Measurements from ENCODE around the gene RPH3AL. TPM values are rescaled to one million over a fixed set of nuclear protein-coding genes. Genes with fewer than 3 reads are reported as not detected.
"Not testable (repeated sequence)": the region's sequence is repeated elsewhere in the genome, so short reads cannot be mapped to it uniquely, and the experiment has no call there.

The RPH3AL gene
- total RNA-seq, 1 donor from 2014 or later = 6.0 TPM

DNA sequence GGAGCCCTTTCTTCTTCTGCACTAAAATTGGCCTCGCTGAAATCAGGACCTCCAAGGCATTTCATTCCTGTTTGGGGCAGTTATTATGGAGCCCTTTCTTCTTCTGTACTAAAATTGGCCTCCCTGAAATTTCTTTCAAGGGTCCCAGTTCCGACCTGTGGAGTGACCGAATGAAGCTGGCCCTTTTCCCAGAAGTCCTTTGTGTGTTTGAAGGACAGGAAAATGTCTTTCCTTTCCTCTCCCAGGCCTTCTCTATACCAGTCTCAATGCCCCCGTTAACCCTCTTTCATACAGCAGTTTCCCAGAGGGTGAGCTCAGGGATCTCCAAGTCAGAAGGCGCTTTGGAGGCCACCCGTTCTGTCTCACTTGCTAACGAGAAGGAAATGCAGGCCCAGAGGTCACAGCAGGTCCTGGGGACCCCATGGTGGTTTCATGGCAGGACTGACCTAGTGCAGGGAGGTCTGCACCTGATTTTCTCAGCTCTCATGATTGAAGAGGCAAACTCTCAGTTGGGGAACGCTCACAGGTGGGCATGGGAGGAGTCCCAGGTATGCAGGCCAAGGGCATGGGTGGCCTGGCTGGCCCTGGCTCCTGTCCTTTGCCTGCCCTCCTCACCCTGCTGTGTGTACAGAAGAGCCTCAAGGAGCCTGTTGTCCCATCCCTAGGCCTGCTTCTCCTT lies 134.0 kb downstream of the RPH3AL start:
- Mint-ChIP-seq H3K9me3 (no peaks in the 10 kb centered on the region), H3K27me3 (no peaks in the 10 kb centered on the region), H3K27ac (no peak overlapping the region), H3K4me3 (no peak overlapping the region), H3K36me3 (ENCODE audit: low read depth) (no peaks in the 10 kb centered on the region), H3K4me1 (peaks cover 8% of the 10 kb centered on the region)
- TF ChIP-seq, protein P1, sequence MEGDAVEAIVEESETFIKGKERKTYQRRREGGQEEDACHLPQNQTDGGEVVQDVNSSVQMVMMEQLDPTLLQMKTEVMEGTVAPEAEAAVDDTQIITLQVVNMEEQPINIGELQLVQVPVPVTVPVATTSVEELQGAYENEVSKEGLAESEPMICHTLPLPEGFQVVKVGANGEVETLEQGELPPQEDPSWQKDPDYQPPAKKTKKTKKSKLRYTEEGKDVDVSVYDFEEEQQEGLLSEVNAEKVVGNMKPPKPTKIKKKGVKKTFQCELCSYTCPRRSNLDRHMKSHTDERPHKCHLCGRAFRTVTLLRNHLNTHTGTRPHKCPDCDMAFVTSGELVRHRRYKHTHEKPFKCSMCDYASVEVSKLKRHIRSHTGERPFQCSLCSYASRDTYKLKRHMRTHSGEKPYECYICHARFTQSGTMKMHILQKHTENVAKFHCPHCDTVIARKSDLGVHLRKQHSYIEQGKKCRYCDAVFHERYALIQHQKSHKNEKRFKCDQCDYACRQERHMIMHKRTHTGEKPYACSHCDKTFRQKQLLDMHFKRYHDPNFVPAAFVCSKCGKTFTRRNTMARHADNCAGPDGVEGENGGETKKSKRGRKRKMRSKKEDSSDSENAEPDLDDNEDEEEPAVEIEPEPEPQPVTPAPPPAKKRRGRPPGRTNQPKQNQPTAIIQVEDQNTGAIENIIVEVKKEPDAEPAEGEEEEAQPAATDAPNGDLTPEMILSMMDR (IDR thresholded peaks at IDR 0.05) = no peak
- DNase-seq (no peak), ATAC-seq (ENCODE audit: low read depth) (no peak)
- ChIA-PET CTCF (no interaction called here), POLR2A (no interaction called here)
- intact Hi-C loops (cut with micrococcal nuclease) = loop anchor here (10.0 kb wide), 2 partner anchors 566 to 776 kb away; partner anchors contain the start of genes GLOD4, MRM3 and TIMM22

DNA sequence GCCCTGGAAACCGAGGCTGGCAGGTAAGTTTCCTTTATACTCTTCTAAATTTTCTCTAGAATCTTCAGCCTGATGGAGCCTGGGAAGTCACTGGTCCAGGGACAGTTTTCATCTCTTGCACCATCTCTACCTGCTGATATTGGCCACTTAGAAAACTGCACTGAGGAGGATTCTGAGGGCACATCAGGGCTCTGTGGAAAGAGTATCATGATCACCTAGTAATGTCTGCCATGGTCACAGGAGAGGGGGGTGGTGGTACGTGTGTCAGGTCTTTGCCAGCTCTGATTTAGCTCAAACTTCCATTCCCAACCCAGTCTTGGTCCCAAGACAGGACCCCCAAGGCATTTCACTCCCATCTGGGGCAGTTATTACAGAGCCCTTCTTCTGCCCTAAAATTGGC lies 136.0 kb downstream of the RPH3AL start:
- H3K36me3 Mint-ChIP-seq (ENCODE audit: low read depth) = peaks cover 6% of the 10 kb centered on the region
- H3K4me3 Mint-ChIP-seq = no peak overlapping the region
- H3K27me3 Mint-ChIP-seq = no peaks in the 10 kb centered on the region
- TF ChIP-seq, protein P1 (IDR thresholded peaks at IDR 0.05) = no peak
- no peaks in the 10 kb centered on the region for H3K9me3 Mint-ChIP-seq
- no peak for ATAC-seq (ENCODE audit: low read depth)
- peaks cover 8% of the 10 kb centered on the region for H3K4me1 Mint-ChIP-seq
- CTCF ChIA-PET = no interaction called here
- no peak for DNase-seq
- H3K27ac Mint-ChIP-seq = no peak overlapping the region
- intact Hi-C loops (cut with micrococcal nuclease) = loop anchor here (10.0 kb wide), 2 partner anchors 568 to 778 kb away; partner anchors contain the start of genes GLOD4, MRM3 and TIMM22
- POLR2A ChIA-PET = no interaction called here

DNA sequence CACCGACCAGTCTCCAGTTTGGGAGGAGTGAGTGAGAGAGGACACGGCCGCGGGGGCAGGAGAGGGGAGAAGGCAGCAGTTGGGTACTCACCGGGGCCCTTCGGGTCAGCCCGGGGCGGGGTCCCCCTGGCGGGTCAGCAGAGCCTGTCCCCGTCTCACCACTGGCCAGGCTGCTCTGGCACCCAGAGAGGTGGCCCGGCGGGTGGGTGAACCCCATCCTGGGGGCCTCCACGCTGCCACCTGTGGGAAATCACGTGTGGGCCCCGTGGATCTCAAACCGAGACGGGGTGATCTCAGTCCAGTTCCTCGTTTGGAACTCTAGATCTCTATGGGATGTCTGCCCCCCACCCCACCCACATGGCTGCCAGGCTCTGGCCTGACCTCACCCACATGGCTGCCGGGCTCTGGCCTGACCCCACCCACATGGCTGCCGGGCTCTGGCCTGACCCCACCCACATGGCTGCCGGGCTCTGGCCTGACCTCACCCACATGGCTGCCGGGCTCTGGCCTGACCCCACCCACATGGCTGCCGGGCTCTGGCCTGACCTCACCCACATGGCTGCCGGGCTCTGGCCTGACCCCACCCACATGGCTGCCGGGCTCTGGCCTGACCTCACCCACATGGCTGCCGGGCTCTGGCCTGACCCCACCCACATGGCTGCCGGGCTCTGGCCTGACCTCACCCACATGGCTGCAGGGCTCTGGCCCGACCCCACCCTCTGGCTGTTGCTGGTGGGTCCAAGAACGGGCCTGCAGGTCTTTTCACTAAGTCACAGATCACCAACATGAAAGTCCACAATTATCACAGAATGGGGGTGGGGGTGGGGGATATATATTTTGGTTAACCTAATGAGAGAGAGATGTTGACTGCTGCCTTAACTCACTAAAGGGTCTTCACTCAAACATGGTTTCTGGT lies 136.8 kb downstream of the RPH3AL start:
- CTCF ChIA-PET; H3K36me3 Mint-ChIP-seq (ENCODE audit: low read depth); H3K27me3 Mint-ChIP-seq; POLR2A ChIA-PET; H3K9me3 Mint-ChIP-seq; H3K4me1 Mint-ChIP-seq: not testable (repeated sequence)
- peak; percentile 78 for ATAC-seq (ENCODE audit: low read depth)
- peak overlapping the region; percentile 51 for H3K27ac Mint-ChIP-seq
- peak overlapping the region; percentile 81 for H3K4me3 Mint-ChIP-seq
- intact Hi-C loops (cut with micrococcal nuclease) = loop anchor here (1.0 to 10.0 kb wide), 3 partner anchors 196 to 779 kb away; partner anchors contain the start of genes GLOD4, MRM3 and TIMM22
- DNase-seq = peak; percentile 31

DNA sequence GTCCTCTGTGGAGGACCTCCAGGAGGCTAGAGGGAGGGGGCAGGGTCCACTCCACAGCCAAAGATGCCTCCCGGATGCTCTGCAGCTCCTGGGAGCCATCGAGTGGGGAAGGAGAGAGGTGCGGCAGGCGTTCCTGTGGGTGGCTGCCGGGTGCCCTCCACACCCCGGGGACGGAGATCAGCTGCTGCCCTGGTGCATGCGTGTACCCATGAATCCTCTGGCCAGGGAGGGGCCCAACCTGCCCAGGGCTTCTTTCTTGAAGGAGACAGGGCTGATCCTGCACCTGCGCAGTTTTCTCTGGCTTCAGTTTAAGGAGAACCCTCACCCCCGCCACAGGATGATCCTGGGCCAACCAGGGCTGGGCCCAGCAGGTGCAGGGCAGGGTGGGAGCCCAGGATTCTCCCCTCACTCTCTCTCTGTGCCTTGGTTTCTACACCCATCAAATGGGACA lies 137.7 kb downstream of the RPH3AL start:
- Mint-ChIP-seq H3K4me1 (peaks cover 8% of the 10 kb centered on the region), H3K9me3 (no peaks in the 10 kb centered on the region), H3K4me3 (peak overlapping the region; percentile 81), H3K36me3 (ENCODE audit: low read depth) (peaks cover 6% of the 10 kb centered on the region), H3K27ac (peak overlapping the region; percentile 41), H3K27me3 (no peaks in the 10 kb centered on the region)
- ChIA-PET POLR2A (no interaction called here), CTCF (no interaction called here)
- TF ChIP-seq, protein P1 (IDR thresholded peaks at IDR 0.05) = no peak
- intact Hi-C loops (cut with micrococcal nuclease) = loop anchor here (1.0 to 10.0 kb wide), 3 partner anchors 197 to 780 kb away; partner anchors contain the start of genes GLOD4, MRM3 and TIMM22
- DNase-seq (no peak), ATAC-seq (ENCODE audit: low read depth) (no peak)

DNA sequence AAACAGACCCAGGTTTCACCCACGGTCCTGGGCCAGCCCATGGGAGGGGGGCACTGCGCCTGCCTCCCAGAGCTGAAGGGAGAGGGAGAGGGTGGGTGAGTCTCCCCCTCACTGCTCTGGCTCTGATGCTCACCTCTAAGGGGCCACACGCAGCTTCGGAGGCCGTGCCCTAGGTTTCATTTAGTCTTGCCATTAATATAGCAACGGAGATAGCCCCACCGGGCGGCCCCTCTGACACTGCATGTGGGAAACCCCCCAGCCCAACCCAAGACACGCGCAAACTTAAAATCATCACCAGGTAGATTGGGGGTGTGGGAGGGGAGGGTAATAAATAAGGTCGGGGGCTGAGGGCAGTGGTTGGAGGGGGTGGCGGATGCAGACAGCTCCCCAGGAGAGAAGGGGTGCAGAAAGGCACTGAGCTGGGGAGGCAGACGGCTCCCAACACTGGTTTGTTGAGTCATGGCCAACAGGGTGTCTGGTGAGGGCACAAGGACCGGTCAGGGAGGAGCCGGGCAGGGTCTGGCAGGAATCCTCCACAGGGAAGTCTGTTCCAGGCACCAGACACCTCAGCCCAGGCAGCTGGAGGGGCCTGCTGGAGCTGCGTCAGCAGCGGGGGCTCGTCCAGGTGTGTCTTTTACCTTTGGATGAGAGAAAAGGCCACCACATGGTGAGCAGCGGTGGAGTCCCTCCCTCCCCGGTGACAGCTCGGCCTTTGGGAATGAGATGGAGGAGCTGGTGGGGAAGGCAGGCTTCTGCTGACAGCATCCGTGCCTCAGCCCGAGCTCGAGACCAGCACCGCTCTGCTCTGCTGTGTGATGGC lies 139.1 kb downstream of the RPH3AL start:
- peaks cover 3% of the 10 kb centered on the region for H3K9me3 Mint-ChIP-seq
- TF ChIP-seq, protein P1 (IDR thresholded peaks at IDR 0.05) = no peak
- ATAC-seq (ENCODE audit: low read depth) (no peak), DNase-seq (no peak)
- POLR2A ChIA-PET = no interaction called here
- CTCF ChIA-PET = no interaction called here
- intact Hi-C loops (cut with micrococcal nuclease) = loop anchor here (10.0 kb wide), 2 partner anchors 571 to 781 kb away; partner anchors contain the start of genes GLOD4, MRM3 and TIMM22
- no peaks in the 10 kb centered on the region for H3K27me3 Mint-ChIP-seq
- H3K4me1 Mint-ChIP-seq = peaks cover 8% of the 10 kb centered on the region
- peaks cover 6% of the 10 kb centered on the region for H3K36me3 Mint-ChIP-seq (ENCODE audit: low read depth)
- H3K27ac Mint-ChIP-seq = no peak overlapping the region
- H3K4me3 Mint-ChIP-seq = no peak overlapping the region

Data from activated B cell treated with CpG ODN at 0.5 μM for 24 hours (primary cell).